ENCODE results near the gene CUL7.
"Not testable (repeated sequence)": the region's sequence is repeated elsewhere in the genome, so short reads cannot be mapped to it uniquely, and the experiment has no call there.

CUL7 gene

GRCh38 chr6:43047998-43048397 lies 5.7 kb downstream of the CUL7 start:
- no peak for DNase-seq

GRCh38 chr6:43045371-43045930 lies 8.2 kb downstream of the CUL7 start:
- no peak for DNase-seq

- DNase-seq = no peak
Measured at GRCh38 chr6:43043310-43043709, 10.3 kb downstream of the CUL7 start.

GRCh38 chr6:43041475-43041874 lies 12.2 kb downstream of the CUL7 start:
- not testable (repeated sequence) for DNase-seq

- DNase-seq = no peak
Measured at GRCh38 chr6:43040542-43041257, 13.0 kb downstream of the CUL7 start.

GRCh38 chr6:43038727-43039126 lies 14.9 kb downstream of the CUL7 start:
- DNase-seq = no peak

- DNase-seq = no peak
Measured at GRCh38 chr6:43037706-43038105, 15.9 kb downstream of the CUL7 start.

GRCh38 chr6:43037197-43037596 lies 16.5 kb downstream of the CUL7 start:
- DNase-seq = no peak

GRCh38 chr6:43036712-43037111 lies 16.9 kb downstream of the CUL7 start:
- peak in 1 of 58 donors; percentile 7 for DNase-seq

- DNase-seq = no peak
Measured at GRCh38 chr6:43035495-43036194, 18.0 kb downstream of the CUL7 start.

- DNase-seq = no peak
Measured at GRCh38 chr6:43034190-43034525, 19.5 kb downstream of the CUL7 start.

GRCh38 chr6:43033496-43034189 lies 20.0 kb downstream of the CUL7 start:
- DNase-seq = no peak

- no peak for DNase-seq
Measured at GRCh38 chr6:43032326-43032725, 21.3 kb downstream of the CUL7 start.

GRCh38 chr6:43029120-43029519 lies 24.5 kb downstream of the CUL7 start:
- DNase-seq = no peak

GRCh38 chr6:43026365-43026764 lies 27.3 kb downstream of the CUL7 start:
- DNase-seq = no peak

GRCh38 chr6:43024436-43024835 lies 29.2 kb downstream of the CUL7 start:
- no peak for DNase-seq

GRCh38 chr6:43021270-43022047 lies 32.2 kb downstream of the CUL7 start, which contains the start of gene RRP36:
Gene RRP36, plus strand, starts transcription at chr6:43021623. Its CDS starts 32 bp downstream, at chr6:43021655.
- peak in 57 of 58 donors; percentile 21 to 88 (median 69) for DNase-seq

- no peak for DNase-seq
Measured at GRCh38 chr6:43020847-43021246, 32.8 kb downstream of the CUL7 start.

- no peak for DNase-seq
Measured at GRCh38 chr6:43020052-43020705, 33.5 kb downstream of the CUL7 start.

GRCh38 chr6:43019152-43019551 lies 34.5 kb downstream of the CUL7 start:
- no peak for DNase-seq

- no peak for DNase-seq
Measured at GRCh38 chr6:43016943-43017334, 36.7 kb downstream of the CUL7 start.

Measured in anterior cingulate cortex (tissue), 58 donors.